Measurements from ENCODE around the gene SYN1.

GRCh38 chrX:47628982-47629381 lies 9.3 kb upstream of the SYN1 start:
- TF ChIP-seq, protein P1, sequence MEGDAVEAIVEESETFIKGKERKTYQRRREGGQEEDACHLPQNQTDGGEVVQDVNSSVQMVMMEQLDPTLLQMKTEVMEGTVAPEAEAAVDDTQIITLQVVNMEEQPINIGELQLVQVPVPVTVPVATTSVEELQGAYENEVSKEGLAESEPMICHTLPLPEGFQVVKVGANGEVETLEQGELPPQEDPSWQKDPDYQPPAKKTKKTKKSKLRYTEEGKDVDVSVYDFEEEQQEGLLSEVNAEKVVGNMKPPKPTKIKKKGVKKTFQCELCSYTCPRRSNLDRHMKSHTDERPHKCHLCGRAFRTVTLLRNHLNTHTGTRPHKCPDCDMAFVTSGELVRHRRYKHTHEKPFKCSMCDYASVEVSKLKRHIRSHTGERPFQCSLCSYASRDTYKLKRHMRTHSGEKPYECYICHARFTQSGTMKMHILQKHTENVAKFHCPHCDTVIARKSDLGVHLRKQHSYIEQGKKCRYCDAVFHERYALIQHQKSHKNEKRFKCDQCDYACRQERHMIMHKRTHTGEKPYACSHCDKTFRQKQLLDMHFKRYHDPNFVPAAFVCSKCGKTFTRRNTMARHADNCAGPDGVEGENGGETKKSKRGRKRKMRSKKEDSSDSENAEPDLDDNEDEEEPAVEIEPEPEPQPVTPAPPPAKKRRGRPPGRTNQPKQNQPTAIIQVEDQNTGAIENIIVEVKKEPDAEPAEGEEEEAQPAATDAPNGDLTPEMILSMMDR (IDR thresholded peaks at IDR 0.05; ENCODE audit: insufficient read depth, low read depth, low read length), result no peak
- TF ChIP-seq EZH2 (IDR thresholded peaks at IDR 0.05; ENCODE audit: insufficient read depth, low read length), result no peak
